Progenitor cell of endocrine pancreas (in vitro differentiated cells): ENCODE data around the gene PYURF. TPM values are rescaled to one million over a fixed set of nuclear protein-coding genes. Genes with fewer than 3 reads are reported as not detected.

Experiments used
- DNase-seq: peaks from one replicate; pipeline ENCODE4 v3.0.0; 2021; ENCODE audit warnings: low spot score; ENCODE audit not compliant: unreplicated experiment
- H3K27ac Mint-ChIP-seq: 2 replicates; pipeline ENCODE4 v1.8.0; 2021; ENCODE audit warnings: mild to moderate bottlenecking, moderate library complexity, mixed read lengths
- H3K27me3 Mint-ChIP-seq: 2 replicates; pipeline ENCODE4 v1.8.0; 2021; ENCODE audit warnings: mixed read lengths
- H3K36me3 Mint-ChIP-seq: 2 replicates; pipeline ENCODE4 v1.8.0; 2022; ENCODE audit warnings: mixed read lengths; ENCODE audit not compliant: insufficient read depth
- H3K4me1 Mint-ChIP-seq: 2 replicates; pipeline ENCODE4 v1.8.0; 2021; ENCODE audit warnings: low read depth, mixed read lengths
- H3K4me3 Mint-ChIP-seq: 2 replicates; pipeline ENCODE4 v1.8.0; 2021; ENCODE audit warnings: low read depth, mild to moderate bottlenecking, moderate library complexity, mixed read lengths
- H3K9me3 Mint-ChIP-seq: 2 replicates; pipeline ENCODE4 v1.8.0; 2021; ENCODE audit warnings: low read depth, mixed read lengths
- total RNA-seq: library from RNA; stranded (reverse); gene quantifications from 2 replicates; pipeline ENCODE4 v1.2.1, GENCODE V29; 2021
- TF ChIP-seq, protein P1 (sequence below): fragments of 200-600 bp; sonication (generic); IDR thresholded peaks from one replicate; pipeline ENCODE4 v1.5.0; 2021; ENCODE audit warnings: antibody characterized with exemption, mild to moderate bottlenecking; ENCODE audit not compliant: unreplicated experiment

PYURF gene
- total RNA-seq, 1 donor from 2014 or later = 48.4 TPM

DNA sequence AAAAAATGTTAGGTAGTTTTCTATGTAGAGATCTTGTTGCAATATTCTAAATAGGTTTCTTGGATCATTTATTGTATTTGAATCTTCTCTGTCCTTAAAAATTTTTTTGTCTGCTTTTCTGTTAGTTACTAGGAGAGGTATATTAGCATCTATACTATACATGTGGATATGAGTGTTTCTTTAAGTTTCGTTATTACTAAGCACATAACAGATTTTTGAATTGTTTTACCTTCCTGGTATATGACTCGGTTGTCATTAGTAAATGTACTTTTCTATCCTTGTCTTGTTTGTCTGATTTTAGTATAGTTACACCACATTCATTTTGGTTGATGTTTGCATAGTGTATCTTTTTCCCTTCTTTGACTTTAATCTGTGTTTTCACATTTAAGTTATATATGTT lies 20.2 kb downstream of the PYURF start:
- no peaks in the 10 kb centered on the region for H3K36me3 Mint-ChIP-seq
- no peaks in the 10 kb centered on the region for H3K9me3 Mint-ChIP-seq

GRCh38 chr4:88497859-88498409 lies 25.6 kb downstream of the PYURF start:
- no peak for DNase-seq
- no peaks in the 10 kb centered on the region for H3K4me1 Mint-ChIP-seq
- no peaks in the 10 kb centered on the region for H3K27me3 Mint-ChIP-seq
- H3K9me3 Mint-ChIP-seq = no peaks in the 10 kb centered on the region
- no peak overlapping the region for H3K4me3 Mint-ChIP-seq
- H3K36me3 Mint-ChIP-seq = no peaks in the 10 kb centered on the region
- H3K27ac Mint-ChIP-seq = no peak overlapping the region
- TF ChIP-seq, protein P1, sequence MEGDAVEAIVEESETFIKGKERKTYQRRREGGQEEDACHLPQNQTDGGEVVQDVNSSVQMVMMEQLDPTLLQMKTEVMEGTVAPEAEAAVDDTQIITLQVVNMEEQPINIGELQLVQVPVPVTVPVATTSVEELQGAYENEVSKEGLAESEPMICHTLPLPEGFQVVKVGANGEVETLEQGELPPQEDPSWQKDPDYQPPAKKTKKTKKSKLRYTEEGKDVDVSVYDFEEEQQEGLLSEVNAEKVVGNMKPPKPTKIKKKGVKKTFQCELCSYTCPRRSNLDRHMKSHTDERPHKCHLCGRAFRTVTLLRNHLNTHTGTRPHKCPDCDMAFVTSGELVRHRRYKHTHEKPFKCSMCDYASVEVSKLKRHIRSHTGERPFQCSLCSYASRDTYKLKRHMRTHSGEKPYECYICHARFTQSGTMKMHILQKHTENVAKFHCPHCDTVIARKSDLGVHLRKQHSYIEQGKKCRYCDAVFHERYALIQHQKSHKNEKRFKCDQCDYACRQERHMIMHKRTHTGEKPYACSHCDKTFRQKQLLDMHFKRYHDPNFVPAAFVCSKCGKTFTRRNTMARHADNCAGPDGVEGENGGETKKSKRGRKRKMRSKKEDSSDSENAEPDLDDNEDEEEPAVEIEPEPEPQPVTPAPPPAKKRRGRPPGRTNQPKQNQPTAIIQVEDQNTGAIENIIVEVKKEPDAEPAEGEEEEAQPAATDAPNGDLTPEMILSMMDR = no peak

More for the DNA sequence above, 20.2 kb downstream of the PYURF start:
- TF ChIP-seq, protein P1 = no peak
- no peak overlapping the region for H3K4me3 Mint-ChIP-seq
- no peaks in the 10 kb centered on the region for H3K27me3 Mint-ChIP-seq
- H3K27ac Mint-ChIP-seq = no peak overlapping the region
- no peak for DNase-seq
- H3K4me1 Mint-ChIP-seq = no peaks in the 10 kb centered on the region

DNA sequence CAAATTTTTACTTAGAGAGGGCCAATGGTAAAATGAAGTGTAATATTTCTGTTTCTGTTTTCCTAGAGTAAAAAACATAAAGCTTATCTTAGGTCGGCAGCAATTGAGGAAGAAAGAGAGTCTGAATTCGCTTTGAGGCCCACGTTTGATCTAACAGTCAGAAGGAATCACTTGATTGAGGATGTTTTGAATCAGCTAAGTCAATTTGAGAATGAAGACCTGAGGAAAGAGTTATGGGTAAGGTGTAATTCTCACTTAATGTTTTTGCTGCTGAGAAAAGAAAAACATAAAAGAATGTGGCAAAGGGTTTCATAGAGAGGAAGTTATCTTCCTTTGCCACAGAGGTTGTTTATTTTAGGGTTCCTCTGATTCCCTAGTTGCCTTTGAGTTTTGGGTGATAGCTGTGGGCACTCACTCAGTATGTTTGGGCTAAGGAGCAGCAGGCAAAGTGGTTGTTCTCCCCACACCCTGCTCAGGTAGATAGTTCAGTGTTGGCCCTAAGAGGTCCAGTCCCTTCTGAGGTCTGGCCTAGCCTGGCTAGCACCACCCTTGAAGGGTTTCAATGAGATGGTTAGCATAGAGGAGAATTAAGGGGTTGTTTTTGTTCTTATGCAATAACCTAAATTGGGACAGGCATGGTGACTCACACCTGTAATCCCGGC lies 34.3 kb downstream of the PYURF start:
- Mint-ChIP-seq H3K27me3 (no peaks in the 10 kb centered on the region), H3K36me3 (no peaks in the 10 kb centered on the region), H3K27ac (no peak overlapping the region), H3K4me3 (no peak overlapping the region), H3K9me3 (no peaks in the 10 kb centered on the region), H3K4me1 (peaks cover 2% of the 10 kb centered on the region)
- TF ChIP-seq, protein P1 = no peak
- DNase-seq = no peak

DNA sequence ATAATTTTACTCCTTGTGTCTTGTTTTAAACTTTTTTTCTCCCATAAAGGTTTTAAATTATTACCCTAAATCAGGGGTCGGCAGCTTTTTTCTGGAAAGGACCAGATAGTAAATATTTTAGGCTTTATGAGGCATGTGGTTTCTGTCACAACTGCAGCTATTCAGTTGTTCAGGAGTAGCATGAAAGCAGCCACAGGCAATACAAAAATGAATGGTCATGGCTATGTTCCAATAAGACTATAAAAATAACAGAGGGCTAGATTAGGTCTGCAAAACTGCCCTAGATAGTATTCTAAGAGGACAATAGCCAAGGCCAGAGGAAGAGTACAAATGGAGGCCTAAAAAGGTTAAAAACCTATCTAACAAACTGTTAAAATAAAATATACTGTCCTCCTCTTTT lies 42.0 kb downstream of the PYURF start:
- DNase-seq = no peak
- Mint-ChIP-seq H3K4me1 (no peaks in the 10 kb centered on the region), H3K4me3 (no peak overlapping the region), H3K27me3 (no peaks in the 10 kb centered on the region), H3K36me3 (no peaks in the 10 kb centered on the region), H3K27ac (no peak overlapping the region), H3K9me3 (no peaks in the 10 kb centered on the region)
- TF ChIP-seq, protein P1 = no peak

GRCh38 chr4:88478247-88478646 lies 45.3 kb downstream of the PYURF start:
- Mint-ChIP-seq H3K36me3 (no peaks in the 10 kb centered on the region), H3K27ac (no peak overlapping the region), H3K9me3 (no peaks in the 10 kb centered on the region), H3K4me1 (no peaks in the 10 kb centered on the region), H3K27me3 (no peaks in the 10 kb centered on the region), H3K4me3 (no peak overlapping the region)
- DNase-seq = no peak
- TF ChIP-seq, protein P1 = no peak
